ENCODE measurements around the gene DNAH6. TPM values are rescaled to one million over a fixed set of nuclear protein-coding genes. Genes with fewer than 3 reads are reported as not detected.

Gene DNAH6
- total and polyA plus RNA-seq, 2 of the 13 experiments (the other 11 are each of a cell fraction or from before 2014, with no cell fraction given): 0.01 TPM; not detected in 1

GRCh38 chr2:84478867-84479266 lies 37.4 kb upstream of the DNAH6 start (continued):
- TF ChIP-seq ZNF891 (CRISPR knock-in tag; IDR thresholded peaks at IDR 0.05) (no peak), NR2F1 (CRISPR knock-in tag; IDR thresholded peaks at IDR 0.05) (no peak), ATAD3A (CRISPR knock-in tag; IDR thresholded peaks at IDR 0.05) (no peak), ZNF230 (CRISPR knock-in tag; IDR thresholded peaks at IDR 0.05) (no peak), RAD21 (CRISPR knock-in tag; IDR thresholded peaks at IDR 0.05) (no peak)

DNA sequence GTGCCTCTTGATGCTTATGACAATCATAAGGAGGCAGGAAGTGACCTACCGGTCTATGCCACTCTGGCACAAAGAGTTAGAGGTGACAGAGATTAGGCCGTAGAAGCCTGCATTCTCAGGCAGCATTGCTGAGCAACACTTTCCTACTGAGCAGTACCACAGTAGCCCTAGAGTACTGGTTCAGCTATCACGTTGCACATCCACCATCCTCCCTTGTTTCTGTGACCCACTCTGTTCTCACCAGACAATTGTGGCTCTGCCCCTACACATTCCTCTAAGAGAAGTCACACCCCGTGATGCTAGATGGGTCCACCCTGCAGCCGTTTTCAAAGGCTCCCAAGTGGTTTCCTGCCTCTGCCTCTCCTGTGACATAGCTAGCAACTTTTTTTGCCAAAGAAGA lies 34.6 kb upstream of the DNAH6 start:
- POLR2A ChIA-PET: no interaction called here
- Histone ChIP-seq H3K9ac (ENCODE audit: insufficient read depth, low read depth, low read length) (no peak overlapping the region), H4K20me1 (ENCODE audit: insufficient read depth, low read length) (no peaks in the 10 kb centered on the region), H2AFZ (ENCODE audit: low read length) (no peak overlapping the region), H3K27me3 (ENCODE audit: control insufficient read depth in 1 of 2, insufficient read depth in 2 of 2, low read length in 2 of 2) (no peaks in the 10 kb centered on the region), H3K4me2 (ENCODE audit: low read depth, low read length) (no peak overlapping the region), H3K27ac (ENCODE audit: extremely low read length, insufficient read depth, low read length) (no peak overlapping the region), H3K79me2 (ENCODE audit: insufficient read depth, low read length) (no peaks in the 10 kb centered on the region), H3K4me3 (replicated peaks in 1 of 3; ENCODE audit: insufficient read depth in 1 of 3, low read depth in 2 of 3, low read length in 3 of 3) (no peak overlapping the region), H3K4me1 (ENCODE audit: insufficient read depth, low read length) (peaks cover 15% of the 10 kb centered on the region), H3K9me3 (ENCODE audit: low read length) (no peaks in the 10 kb centered on the region), H3K36me3 (replicated peaks in 1 of 2; ENCODE audit: control insufficient read depth in 1 of 2, insufficient read depth in 2 of 2, low read length in 2 of 2) (no peaks in the 10 kb centered on the region)
- CTCF ChIA-PET (ENCODE audit: low intra/inter-chr PET ratio, low total read pairs): no interaction called here
- ATAC-seq (no peak), DNase-seq (ENCODE audit: low spot score) (no peak), FAIRE-seq (no peak)
- TF ChIP-seq NFYB (CRISPR knock-in tag; IDR thresholded peaks at IDR 0.05): no peak
- TF ChIP-seq, protein P1, sequence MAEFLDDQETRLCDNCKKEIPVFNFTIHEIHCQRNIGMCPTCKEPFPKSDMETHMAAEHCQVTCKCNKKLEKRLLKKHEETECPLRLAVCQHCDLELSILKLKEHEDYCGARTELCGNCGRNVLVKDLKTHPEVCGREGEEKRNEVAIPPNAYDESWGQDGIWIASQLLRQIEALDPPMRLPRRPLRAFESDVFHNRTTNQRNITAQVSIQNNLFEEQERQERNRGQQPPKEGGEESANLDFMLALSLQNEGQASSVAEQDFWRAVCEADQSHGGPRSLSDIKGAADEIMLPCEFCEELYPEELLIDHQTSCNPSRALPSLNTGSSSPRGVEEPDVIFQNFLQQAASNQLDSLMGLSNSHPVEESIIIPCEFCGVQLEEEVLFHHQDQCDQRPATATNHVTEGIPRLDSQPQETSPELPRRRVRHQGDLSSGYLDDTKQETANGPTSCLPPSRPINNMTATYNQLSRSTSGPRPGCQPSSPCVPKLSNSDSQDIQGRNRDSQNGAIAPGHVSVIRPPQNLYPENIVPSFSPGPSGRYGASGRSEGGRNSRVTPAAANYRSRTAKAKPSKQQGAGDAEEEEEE (CRISPR knock-in tag; IDR thresholded peaks at IDR 0.05; ENCODE audit: borderline replicate concordance): no peak
- no peak for TF ChIP-seq ZFP36 (IDR thresholded peaks at IDR 0.05; ENCODE audit: borderline replicate concordance, low read depth, low read length, partially characterized antibody)
- TF ChIP-seq SALL2 (CRISPR knock-in tag; IDR thresholded peaks at IDR 0.05): no peak
- no peak for TF ChIP-seq ATF7 (IDR thresholded peaks at IDR 0.05)
- no peak for TF ChIP-seq ATF7 (CRISPR knock-in tag; IDR thresholded peaks at IDR 0.05)
- no peak for TF ChIP-seq THAP8 (CRISPR knock-in tag; IDR thresholded peaks at IDR 0.05; ENCODE audit: borderline replicate concordance)
- intact Hi-C loops (cut with micrococcal nuclease; ENCODE audit: unreplicated experiment): no loop called here
- in situ Hi-C loops (cut with HindIII; ENCODE audit: extremely low pct_ligation_motif_present, low pct_unique_long_range_greater_than_20kb): no loop called here
- no TSS peak for BruUV-seq (replicated peaks)
- WGBS (ENCODE audit: low lambda C conversion rate): 55% methylated on average over 5 of the region's 5 CpGs
